Activated effector memory CD4-positive, alpha-beta T cell treated with Interleukin-2 at 50 U/mL for 16 hours (primary cell): Measurements from ENCODE around the gene OR13G1.
"Not testable (repeated sequence)": the region's sequence is repeated elsewhere in the genome, so short reads cannot be mapped to it uniquely, and the experiment has no call there.

Source experiments
- DNase-seq: peaks from one replicate; pipeline ENCODE4 v3.0.0-alpha.2; 2020

Gene OR13G1, protein sequence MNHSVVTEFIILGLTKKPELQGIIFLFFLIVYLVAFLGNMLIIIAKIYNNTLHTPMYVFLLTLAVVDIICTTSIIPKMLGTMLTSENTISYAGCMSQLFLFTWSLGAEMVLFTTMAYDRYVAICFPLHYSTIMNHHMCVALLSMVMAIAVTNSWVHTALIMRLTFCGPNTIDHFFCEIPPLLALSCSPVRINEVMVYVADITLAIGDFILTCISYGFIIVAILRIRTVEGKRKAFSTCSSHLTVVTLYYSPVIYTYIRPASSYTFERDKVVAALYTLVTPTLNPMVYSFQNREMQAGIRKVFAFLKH

DNA sequence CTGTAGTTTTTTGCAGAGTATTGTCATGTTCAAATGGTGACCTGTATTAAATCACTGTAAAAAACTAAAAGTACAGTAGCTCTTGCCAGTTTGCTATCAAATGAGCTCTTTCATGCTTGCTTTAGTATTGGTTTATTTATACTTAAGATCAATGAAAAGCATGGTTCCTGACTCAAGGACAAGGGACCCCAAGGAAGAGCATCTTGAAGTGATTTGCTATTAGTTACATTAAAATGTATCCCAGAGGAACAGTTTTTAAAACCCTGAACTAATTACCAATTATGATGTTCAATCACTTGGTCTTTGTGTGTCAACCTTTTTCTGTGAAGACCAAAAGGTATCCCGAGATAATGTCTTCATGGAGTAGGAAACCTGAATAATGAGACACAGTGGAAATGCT, at the start of gene OR13G1:
Gene OR13G1 (minus strand): TSS at position 101 of the 400 bp plus-strand sequence. CDS start 6,698 bp downstream, outside the sequence.
- DNase-seq, result no peak

- DNase-seq, result no peak
Observed at GRCh38 chr1:247721222-247721621, 41.7 kb upstream of the OR13G1 start.

GRCh38 chr1:247716546-247716945, 37.0 kb upstream of the OR13G1 start, which contains the start of gene OR6F1:
OR6F1 (minus strand) TSS chr1:247716646; CDS start chr1:247712755, 3,891 bp downstream.
- no peak for DNase-seq

DNA sequence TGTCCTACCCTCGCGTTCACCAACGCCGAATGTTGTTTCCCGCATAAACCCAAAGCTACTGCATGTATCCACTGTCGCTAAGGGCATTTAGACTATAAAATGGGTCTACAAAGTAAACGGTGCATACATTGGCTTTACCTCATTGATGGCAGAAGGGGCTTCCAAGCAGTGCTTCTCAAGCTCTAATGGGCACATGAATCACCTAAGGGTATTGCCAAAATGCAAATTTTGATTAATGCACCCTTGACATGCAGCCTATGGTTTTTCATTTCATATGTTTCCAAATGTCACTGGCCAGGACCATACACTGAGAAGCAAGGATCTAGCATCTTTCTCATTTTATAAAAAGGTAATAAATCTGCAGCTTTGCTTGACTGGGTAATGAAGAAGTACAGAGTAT, 34.2 kb upstream of the OR13G1 start:
- no peak for DNase-seq

DNA sequence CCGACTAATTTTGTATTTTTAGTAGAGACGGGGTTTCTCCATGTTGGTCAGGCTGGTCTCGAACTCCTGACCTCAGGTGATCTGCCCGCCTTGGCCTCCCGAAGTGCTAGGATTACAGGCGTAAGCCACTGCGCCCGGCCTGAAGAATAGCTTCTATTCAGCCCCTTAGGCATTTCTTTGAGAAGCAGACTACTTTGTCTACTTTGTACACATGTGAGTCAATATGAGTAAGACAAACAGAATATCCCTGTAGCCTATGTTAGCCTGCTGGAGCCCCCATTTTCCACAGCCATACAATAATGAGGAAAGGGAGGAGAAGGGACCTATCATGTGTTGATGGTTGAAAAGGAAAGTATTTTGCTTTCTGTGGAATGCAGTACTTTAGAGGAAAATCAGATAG, 31.1 kb upstream of the OR13G1 start:
- DNase-seq, result not testable (repeated sequence)

DNA sequence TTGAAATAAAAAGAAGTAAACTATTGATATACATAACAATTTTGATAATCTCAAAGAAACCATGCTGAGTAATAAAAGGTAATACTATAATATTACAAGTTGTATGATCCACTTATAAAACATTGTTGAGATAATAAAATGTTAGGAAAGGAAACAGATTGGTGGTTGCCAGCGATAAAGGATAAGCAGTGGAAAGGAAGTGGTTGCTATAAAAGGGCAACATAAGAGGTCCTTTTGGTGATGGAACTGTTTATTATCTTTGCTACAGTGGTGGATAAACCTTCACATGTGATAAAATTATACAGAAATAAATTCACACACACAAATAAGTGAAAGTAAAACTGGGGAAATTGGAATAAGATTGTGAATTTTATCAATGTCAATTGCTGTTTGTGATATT, 21.8 kb upstream of the OR13G1 start:
- no peak for DNase-seq

DNA sequence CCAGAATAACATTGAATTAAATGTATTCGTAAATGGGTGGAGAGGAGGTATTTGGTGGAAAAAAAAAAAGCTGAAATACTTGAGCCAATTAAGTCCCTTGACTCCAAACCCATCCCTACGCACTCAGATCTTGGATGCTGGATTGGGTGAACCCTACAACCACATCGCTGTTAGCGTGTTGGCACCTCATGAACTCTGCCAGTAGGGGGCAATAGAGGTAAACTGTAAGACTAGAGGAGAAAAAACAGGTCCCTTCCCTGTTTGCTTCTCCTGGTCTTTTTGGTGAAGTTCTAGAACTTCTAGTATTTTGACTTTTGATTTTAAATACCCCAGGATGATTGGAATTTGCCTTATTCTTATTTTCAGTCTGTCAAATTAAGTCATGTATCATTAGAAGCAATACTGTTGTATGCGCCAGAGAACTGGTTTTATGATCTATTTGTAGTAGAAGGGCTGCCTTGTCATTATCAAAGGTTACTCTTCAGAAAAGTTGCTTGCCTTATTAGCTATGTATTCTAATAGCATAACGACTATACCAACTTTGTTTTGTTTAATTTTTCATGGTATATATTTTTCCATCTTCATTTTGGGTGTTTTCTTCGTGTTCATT, 1.9 kb upstream of the OR13G1 start:
- no peak for DNase-seq

GRCh38 chr1:247680171-247680570, 632 bp upstream of the OR13G1 start:
- no peak for DNase-seq

- no peak for DNase-seq
Observed at GRCh38 chr1:247669225-247669624, 10.3 kb downstream of the OR13G1 start.

DNA sequence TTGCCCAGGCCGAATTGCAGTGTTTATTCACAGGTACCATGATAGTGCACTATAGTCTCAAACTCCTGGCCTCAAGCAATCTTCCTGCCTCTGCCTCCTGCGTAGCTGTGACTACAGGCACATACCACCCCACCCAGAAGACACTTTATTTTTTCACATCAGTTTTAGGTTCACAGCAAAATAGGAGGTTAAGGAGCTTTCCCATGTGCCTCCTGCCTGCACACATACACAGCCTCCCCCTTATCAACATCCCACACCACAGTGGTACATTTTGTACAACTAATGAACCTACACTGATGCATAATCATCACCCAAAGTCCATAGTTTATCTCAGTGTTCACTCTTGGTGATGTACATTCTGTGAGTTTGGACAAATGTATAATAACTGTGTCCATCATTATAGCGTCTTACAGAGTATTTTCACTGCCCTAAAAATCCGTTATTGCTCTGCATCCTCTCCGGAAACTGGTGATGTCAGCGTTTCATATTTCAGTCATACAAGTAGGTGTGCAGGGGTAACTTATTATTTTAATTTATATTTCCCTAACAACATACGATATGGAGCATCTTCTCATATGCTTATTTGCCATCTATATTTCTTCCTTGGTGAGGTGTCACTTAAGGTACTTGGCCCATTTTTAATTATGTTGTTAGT, 23.2 kb downstream of the OR13G1 start:
- DNase-seq, result no peak

DNA sequence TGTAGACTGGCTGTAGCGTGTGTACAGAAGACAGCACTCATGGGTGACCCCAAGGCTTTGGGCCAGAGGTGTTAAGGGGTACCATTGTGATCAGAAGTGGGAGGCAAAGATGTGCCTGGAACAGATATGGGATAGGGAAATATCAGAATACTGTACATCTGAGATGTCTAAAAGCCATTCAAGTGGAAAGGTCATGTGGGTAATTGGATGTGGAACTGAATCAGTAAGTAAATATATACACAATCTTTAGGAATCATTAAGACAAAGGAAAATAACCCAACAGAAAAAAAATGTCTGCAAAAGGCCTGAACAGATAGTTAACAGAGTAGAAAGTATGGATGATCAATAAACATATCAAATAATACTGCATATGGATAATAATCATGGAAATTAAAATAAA, 26.5 kb downstream of the OR13G1 start:
- no peak for DNase-seq

DNA sequence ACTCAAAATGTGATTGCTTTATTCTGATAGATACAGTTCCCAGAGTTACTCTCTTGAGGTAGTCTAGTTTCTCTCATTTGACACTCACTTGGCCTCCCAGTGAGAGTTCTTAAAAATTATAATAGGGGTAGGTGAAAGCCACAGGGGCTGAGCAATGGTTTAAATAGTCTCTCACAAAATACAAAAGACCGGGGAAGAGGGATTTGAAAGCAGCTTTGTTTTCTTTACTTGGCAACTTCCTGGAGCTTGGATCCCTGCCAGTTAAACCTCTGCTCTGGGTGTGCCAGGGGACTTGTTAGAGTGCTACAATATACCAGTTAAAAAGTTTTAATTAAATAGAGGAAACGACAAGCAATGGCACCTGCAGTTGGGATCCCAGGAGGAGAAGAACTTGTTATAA, 31.7 kb downstream of the OR13G1 start:
- no peak for DNase-seq

DNA sequence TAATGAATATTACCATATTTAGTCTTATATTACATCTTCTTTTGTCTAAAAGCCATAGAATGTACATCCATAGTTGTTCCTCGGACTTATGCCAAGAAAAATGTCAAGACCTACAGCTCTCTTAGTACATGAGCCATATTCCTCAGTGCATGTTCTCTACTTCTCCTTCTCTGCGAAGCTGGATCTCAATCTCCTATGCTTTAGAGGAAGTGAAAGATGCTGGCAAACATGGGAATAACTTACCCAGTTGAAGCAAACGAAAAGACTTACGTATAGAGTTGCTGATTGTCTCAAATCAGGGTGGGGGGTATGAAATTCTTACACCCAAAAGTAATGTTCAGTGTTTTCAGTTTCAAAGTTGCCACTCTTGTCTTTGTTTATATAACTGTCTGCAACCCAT, 32.7 kb downstream of the OR13G1 start:
- no peak for DNase-seq

DNA sequence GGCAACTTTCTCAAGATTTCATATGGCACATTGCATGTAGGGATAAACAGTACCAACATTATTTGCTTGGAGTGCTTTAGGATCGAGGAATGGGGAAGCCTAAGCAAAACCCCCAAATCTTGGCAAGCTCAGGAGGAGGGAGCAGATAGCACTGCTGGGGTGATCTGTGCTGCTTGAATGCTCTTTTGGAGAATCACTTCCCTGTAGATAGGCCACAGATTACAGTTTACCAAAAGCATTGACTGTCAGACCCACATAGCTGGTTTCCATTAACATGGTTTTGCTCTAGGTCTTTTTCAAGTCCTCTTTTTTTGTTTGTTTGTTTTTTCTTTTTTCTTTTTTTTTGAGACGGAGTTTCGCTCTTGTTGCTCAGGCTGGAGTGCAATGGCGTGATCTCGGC, 36.8 kb downstream of the OR13G1 start:
- no peak for DNase-seq

DNA sequence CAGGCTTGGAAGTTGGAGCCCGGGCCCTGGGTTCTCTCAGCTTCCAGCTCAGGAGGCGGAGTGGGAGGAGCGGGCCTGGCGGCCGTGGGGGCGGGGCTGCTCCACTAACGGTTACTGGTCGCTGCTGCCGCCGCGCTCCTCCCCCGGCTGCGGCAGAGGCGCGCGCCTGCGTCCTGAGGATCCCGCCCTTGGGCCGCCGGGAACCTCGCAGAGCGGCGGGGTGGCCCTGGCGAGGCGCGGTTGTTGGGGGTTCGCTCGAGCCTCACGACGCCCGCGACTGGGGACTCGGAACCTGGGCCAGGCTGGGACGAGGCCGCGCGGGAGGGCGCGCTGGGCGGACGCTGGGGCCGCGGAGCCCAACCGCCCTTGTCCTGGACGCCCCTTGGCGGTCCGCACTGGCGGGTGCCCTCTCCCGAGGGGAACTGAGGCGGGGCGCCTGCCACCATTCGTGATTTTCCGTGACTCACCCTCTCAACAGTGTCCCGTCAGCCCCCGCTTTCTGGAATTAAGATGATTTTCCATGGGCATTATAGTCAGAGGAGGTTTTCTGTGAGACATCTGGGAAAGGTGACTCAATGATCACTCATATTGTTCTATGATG, 40.1 kb downstream of the OR13G1 start:
- no peak for DNase-seq

DNA sequence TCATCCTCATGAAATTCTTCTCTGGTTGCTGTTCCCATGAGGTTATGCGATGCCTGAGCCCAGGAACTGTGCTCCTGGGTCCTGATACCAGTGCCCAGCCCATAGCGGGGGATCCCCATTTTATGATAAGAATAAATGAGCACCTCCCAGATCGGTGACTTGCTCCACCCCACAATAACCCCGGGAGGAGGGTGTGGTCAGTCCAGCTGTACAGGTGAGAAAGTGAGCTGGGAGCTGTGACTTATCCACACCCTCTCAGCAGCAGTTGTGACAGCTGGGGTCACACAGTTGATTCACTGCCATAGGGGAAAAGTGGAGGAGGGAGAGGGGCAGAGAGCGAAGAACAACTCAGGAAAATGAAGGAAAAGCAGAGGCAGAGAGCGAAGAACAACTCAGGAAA, 40.8 kb downstream of the OR13G1 start:
- DNase-seq, result no peak

GRCh38 chr1:247638011-247638410, 41.5 kb downstream of the OR13G1 start:
- no peak for DNase-seq

DNA sequence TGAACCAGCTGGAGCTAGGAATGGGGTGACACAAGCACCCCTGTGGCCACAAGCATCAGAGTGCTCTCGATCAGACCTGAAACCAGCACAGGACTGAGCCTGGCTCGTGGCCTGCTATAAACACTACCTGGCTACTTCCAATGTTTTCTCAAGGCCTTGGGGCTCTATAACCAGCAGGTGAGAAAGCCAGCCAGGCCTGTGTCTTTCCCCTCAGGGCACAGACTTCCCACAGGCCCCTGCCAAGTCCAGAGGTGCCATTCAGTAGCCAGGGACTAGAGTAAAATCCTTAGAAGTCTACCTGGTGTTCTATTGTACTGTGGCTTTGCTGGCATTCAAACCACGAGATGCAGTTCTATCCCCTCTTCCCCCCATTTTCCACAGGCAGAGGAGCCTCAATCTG, 51.6 kb downstream of the OR13G1 start:
- DNase-seq, result no peak
